Islet of Langerhans (tissue), 1 donor: ENCODE measurements around the gene POLD2.

Experiments used
- FAIRE-seq: peaks from one replicate; lab custom pipeline; 2011; peaks lifted over from hg19 to GRCh38; lab: Jason Lieb, UNC

POLD2 gene

GRCh38 chr7:44101303-44101965 lies 21.9 kb downstream of the POLD2 start:
- FAIRE-seq = no peak

- FAIRE-seq = no peak
Measured at GRCh38 chr7:44100458-44101302, 22.7 kb downstream of the POLD2 start.

GRCh38 chr7:44099669-44100068 lies 23.7 kb downstream of the POLD2 start:
- no peak for FAIRE-seq

GRCh38 chr7:44098092-44099068 lies 25.0 kb downstream of the POLD2 start:
- no peak for FAIRE-seq

- no peak for FAIRE-seq
Measured at GRCh38 chr7:44097064-44097932, 26.1 kb downstream of the POLD2 start.

- FAIRE-seq = no peak
Measured at GRCh38 chr7:44096326-44096881, 26.9 kb downstream of the POLD2 start.

GRCh38 chr7:44095781-44096180 lies 27.6 kb downstream of the POLD2 start:
- no peak for FAIRE-seq

GRCh38 chr7:44094883-44095592 lies 28.3 kb downstream of the POLD2 start:
- no peak for FAIRE-seq

- FAIRE-seq = no peak
Measured at GRCh38 chr7:44094365-44094764, 29.0 kb downstream of the POLD2 start.

GRCh38 chr7:44093102-44093641 lies 30.2 kb downstream of the POLD2 start:
- no peak for FAIRE-seq

GRCh38 chr7:44087911-44088838 lies 35.2 kb downstream of the POLD2 start:
- no peak for FAIRE-seq

- no peak for FAIRE-seq
Measured at GRCh38 chr7:44086627-44087026, 36.7 kb downstream of the POLD2 start.

GRCh38 chr7:44085546-44085945 lies 37.8 kb downstream of the POLD2 start:
- FAIRE-seq = no peak

- FAIRE-seq = no peak
Measured at GRCh38 chr7:44084701-44085100, 38.6 kb downstream of the POLD2 start.

- FAIRE-seq = no peak
Measured at GRCh38 chr7:44083796-44084195, 39.6 kb downstream of the POLD2 start.

- FAIRE-seq = no peak
Measured at GRCh38 chr7:44082541-44083207, 40.7 kb downstream of the POLD2 start.

- no peak for FAIRE-seq
Measured at GRCh38 chr7:44081266-44081748, 42.0 kb downstream of the POLD2 start.

- no peak for FAIRE-seq
Measured at GRCh38 chr7:44080686-44081265, 42.6 kb downstream of the POLD2 start.
